ENCODE results near the gene CYTH2.

CYTH2 gene

DNA sequence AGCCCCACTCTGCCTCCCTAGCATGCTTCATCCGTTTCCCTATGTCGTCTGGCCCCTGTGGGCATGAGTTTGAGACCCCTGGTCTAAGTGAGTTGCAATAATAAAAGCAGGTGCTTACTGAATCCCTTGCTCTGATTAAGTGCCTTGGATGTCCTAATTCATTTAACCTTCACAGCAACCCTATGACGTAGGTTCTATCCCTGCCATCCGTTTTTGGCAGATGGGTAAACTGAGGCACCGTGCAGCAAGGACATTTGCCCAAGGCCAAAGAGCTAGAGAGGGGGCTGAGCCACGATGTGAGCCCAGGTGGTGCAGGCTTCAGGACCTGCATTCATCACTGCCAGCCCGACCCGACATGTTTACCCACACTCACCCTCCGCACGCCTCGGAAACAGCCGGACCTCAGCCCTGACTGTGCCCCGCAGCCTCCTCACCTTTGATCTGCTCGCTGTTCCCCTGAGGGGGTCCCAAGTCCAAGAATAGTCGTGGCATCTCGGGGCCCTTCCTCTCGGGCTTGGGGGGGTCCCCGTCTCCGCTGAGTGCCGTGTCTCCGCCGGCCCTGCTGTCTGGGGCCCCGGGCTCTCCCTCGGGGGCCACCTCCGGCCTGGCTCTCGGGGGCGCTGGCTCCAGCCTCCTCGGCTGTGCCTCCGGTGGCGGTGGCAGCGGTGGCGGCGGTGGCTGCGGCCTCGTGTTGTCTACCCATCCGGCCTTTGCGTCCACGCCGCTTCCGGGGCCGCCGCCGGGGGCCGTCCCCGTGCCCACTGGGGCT is 28.0 kb downstream of the CYTH2 start:
- no peak for DNase-seq

DNA sequence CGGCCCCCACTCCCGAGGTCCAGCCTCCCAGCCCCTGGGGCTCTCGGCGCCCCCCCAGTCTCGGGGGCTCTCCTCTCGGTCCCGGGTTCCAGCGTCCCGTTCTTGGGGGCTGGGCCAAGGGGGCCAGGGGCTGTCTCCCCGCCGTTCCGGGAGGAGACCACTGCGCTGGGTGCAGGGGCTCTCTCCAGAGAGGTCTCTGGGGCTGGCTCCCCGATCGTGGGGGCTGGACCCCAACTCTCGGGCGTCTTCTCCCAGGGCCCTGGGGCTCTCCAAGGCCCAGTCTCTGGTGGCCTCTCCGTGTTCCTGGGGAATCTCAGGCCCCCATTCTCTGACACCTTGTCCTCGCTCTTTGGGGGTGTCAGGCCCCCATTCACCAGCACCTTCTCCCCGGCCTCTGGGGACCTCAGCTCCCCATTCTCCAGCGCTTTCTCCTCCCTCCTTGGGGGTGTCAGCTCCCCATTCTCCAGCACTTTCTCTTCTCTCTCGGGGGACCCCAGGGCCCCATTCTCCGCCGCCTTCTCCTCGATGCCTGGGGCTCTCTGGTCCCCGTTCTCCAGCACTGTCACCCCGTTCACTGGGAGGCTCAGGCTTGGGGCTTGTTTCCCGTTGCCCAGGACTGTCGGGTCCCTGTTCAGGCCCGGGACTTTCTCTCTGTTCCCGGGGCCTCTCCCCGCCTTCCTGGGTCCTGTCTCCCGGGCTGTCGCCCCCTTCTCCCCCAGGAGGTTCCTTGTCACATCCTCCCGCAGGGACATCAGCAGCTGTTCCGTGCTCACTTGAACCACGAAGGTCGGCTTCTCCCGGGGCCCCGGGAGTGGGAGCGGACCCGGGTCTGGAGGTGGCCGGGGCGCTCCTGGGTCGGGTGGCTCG is 28.8 kb downstream of the CYTH2 start:
- DNase-seq, result no peak

DNA sequence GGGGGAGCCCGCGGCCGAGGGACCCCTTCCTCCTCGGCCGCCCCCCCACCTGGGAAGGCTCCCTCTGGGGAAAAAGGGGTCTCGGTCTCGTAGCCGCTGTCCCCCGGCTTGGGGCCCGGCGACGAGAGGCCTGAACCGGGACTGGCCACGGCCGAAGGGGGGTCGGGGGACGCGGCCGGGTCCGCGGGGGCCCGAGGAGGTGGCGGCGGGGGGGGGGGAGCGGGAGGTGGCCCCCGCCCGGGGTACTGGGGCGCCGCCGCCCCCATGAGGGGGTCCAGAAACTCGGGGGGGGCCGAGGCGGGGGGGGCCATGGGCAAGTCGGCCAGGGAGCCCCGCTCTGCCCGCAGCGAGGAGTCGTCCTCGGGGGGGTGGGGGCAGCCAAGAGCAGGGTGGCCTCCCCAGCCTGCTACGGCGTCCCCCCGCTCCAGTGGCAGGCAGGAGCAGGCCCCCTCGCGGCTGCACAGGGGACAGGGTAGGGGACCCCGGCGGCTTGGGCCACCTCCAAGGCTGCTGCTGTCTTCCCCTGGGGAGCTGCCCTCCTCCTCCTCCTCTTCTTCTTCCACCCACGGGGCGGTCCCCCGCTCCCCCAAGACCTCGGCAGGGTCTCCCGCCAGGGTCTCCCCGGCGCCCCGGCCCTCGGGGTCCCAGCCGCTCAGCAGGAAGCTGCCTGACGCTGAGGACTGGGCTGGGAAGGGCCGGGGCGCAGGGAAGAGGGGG is 29.6 kb downstream of the CYTH2 start:
- DNase-seq, result no peak

DNA sequence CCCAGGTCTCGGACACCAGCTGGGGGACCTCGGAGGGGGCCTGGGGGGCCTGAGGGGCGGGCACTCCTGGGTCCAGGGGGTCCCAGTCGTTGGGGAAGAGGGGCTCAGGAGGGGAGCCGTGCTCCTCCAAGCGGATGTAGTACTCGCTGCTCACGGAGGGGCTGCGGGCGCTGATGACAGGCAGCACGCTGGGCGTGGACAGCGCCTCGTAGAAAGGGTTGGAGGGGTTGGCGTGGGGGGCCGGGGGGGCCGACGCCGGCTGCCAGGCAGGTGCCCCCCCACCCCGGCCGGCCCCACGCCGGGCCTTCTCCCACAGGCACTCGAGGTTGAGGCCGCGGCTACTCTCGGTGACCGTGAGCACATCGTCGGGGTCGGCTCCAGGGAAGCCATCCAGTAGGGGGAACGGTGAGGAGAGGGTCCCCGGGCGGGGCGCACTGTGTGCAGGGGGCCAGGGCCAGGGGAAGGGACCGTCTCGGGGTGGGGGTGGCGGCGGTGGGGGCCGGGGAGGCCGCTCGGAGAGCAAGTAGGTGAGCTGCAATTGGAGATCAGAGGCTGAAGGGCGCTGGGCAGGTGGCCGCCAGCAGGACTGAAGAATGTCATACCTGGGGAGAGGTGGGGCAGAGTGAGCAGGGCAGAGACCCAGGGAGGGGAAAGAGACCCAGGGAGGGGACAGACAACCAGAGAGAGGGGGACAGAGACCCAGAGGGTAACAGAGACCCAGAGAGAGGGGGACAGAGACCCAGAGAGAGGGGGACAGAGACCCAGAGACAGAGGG is 30.3 kb downstream of the CYTH2 start:
- no peak for DNase-seq

GRCh38 chr19:48500830-48501493 is 31.8 kb downstream of the CYTH2 start:
- DNase-seq, result no peak

DNA sequence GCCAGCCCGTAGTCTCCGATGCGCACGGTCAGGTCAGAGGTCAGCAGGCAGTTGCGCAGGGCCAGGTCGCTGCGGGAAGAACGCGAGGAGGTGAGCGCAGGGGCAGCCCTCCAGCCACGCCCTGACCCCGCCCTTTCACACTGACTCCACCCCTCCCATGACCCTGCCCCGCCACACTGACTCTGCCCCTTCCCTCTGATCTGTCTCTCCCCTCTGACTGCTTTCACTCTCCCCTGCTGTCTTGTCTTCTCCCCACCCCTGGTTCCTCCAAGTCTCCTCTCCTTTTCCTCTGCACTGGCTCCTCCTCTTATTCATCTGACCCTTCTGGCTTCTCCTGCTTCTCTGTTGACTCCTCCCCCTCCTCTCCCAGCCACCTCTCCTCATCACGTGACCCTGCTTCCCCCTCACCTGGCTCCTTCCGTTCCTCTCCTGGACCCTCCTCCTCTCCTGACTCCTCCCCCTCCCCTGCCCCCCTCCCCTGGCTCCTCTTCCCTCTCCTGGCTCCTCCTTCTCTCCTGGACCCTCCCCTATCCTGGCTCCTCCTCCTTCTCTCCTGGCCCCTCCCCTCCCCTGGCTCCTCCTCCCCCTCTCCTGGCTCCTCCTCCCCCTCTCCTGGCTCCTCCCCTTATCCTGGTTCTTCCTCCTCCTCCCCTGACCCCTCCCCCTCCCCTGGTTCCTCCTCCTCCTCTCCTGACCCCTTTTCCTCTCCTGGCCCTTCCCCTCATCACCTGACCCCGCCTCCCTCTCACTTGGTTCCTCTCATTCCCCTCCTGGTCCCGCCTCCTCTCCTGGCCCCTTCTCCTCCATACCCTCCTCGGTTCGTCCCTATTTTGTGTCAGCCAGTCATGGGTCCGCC is 32.6 kb downstream of the CYTH2 start:
- peak; percentile 83 for DNase-seq

GRCh38 chr19:48502350-48503018 is 33.3 kb downstream of the CYTH2 start:
- DNase-seq, result peak; percentile 88

DNA sequence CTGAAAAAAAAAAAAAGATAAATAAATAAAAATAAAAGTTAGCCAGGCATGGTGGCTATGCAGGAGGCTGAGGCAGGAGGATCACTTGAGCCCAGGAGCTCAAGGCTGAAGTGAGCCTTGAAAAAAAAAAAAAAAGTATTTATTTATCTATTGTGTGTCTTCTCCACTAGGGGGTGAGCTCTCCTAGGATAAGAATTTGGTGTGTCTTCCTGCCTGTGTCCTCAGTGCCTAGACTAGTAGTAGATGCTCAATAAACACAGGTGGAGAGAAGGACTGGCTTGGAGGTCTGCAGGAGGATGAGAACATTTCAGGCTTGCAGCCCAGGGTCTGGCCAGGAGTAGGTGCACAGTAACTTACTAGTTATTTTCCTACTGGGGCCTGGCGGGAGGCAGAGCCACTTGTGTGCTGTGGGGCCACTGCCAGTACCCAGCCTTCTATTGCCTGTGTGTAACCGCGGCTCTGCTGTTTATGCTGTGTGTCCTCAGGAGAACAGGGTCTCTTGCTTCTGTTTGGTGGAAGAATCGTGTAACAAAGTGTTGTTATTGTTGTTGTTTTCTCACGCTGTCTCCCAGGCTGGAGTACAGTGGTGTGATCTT is 37.1 kb downstream of the CYTH2 start:
- no peak for DNase-seq

GRCh38 chr19:48507911-48508439 is 38.8 kb downstream of the CYTH2 start:
- DNase-seq, result no peak

DNA sequence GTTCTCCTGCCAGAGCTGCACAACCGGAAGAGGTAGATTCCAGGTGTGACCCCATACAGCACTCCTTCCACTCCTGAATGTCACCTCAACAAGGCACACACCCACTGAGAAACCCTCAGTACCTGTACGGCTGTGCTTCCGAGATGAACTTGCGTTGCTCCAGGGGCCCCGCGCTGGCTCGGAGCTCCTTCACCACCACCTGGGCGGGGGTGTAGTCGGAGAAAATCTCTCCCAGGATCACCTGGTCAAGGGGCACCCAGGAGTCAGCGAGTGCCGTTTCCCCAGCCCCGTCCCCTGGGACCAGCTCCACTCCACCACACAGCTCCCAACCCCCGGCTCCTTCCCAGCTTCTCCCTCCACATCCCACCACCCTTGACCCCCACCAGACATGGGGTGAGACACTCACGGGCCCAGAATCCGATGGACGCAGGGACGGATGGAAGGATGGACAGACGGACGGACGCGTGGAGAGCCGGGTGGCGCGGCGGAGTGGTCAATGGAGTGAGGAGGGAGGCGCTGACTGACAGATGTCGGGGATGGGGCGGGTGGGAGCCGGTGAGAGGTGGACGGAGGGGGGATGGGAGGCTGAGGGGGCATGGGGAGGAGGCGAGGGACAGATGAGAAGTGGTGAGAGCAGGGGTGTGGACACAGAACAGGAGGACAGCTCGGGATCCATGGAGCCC is 39.7 kb downstream of the CYTH2 start:
- no peak for DNase-seq

- no peak for DNase-seq
Observed at GRCh38 chr19:48509467-48510194, 40.5 kb downstream of the CYTH2 start.

DNA sequence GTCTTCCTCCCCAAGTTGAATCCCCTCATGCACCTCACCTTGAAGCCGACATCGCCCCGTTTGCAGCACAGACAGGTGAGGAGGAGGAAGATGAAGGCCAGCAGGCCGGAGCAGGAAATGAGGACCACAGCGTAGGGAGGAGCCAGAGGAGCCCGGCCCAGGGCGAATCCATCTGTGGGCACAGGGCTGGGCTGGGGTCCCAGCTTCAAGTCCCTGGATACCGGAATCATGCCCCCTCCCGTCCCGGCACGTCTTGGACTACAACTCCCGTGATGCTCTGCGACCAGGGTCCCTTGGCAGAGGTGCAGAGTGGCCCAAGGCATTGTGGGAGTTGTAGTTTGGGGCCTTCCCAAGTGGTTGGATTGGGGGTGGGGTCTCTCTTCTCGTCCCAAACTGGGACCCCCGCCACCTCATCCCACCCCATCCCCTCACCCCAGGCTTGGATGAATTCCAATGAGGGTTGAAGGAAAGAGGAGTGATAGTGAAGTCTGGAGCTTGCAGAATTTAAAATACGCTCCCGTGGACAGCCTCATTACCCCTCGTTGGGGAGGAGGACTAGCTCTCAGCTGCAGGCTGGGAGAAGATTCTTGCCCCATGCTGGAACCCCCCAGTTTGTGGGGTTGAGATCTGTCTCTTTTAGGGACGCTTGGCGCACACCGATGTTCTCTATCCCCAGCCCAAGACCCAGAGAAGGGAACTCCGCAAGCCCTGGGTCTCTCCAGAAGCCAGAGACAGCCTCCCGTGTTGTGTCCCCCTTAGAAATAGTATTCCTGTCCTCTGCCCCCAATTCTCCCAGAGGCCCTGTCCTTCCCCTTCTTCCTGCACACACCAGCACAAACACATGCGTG is 41.5 kb downstream of the CYTH2 start:
- peak; percentile 92 for DNase-seq

GRCh38 chr19:48511321-48511731 is 42.2 kb downstream of the CYTH2 start:
- peak; percentile 74 for DNase-seq

- peak; percentile 90 for DNase-seq
Observed at GRCh38 chr19:48511800-48512503, 42.8 kb downstream of the CYTH2 start, which contains the start of gene LMTK3. LMTK3 (minus strand) TSS chr19:48511835; CDS start chr19:48511576, 259 bp downstream.

DNA sequence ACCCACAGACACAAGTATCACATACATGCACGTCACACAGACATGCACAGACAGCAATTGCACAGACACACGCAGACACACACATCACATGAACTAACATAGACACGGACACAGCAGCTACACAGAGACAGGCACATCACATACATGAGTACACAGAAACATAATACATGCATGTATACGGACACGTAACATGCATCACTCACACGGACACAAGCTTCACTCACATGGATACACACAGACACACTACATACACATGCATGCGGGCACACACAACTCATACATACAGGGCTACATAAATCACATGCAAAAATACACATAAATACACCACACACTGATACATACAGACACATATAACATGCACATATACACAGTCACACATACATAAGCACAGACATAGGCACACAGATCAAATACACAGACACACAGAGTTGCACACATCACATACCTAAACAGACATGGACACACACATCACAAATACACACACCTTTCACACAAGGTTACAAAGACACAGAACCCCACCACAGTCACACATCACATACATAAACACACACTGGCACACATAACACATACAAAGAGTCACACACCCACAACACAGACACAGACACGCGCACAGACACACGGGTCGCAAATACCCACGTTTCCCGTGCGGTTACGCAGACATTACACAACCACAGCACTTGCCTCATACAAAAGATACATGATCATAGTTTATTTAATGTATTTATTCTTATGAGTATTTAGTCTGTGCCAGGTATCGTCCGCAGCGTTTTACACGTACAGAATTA is 43.5 kb downstream of the CYTH2 start:
- DNase-seq, result no peak
